Mucosa of rectum (tissue), 2 donors: ENCODE data around the gene ARID5B.

Experiments used
- H3K27ac ChIP-seq, 2 donors: one replicate each; pipeline ENCODE4 v1.7.0; 2013; ENCODE audit warnings: inconsistent platforms in 2 of 2, low read depth in 2 of 2, low read length in 2 of 2
- H3K27me3 ChIP-seq, 2 donors: one replicate each; pipeline ENCODE4 v1.7.0; 2013; ENCODE audit warnings: low read length in 2 of 2; ENCODE audit not compliant: control insufficient read depth in 2 of 2, insufficient read depth in 2 of 2
- H3K36me3 ChIP-seq, 2 donors: one replicate each; pipeline ENCODE4 v1.7.0; 2013; ENCODE audit warnings: low read length in 2 of 2; ENCODE audit not compliant: control insufficient read depth in 2 of 2, insufficient read depth in 2 of 2
- H3K4me1 ChIP-seq, 2 donors: one replicate each; pipeline ENCODE4 v1.7.0; 2013; ENCODE audit warnings: low read length in 2 of 2, mild to moderate bottlenecking in 1 of 2; ENCODE audit not compliant: control insufficient read depth in 2 of 2, insufficient read depth in 2 of 2
- H3K4me3 ChIP-seq, 2 donors: one replicate each; pipeline ENCODE4 v1.7.0; 2013; ENCODE audit warnings: low read length in 2 of 2
- H3K9ac ChIP-seq, 2 donors: one replicate each; pipeline ENCODE4 v1.7.0; 2013; ENCODE audit warnings: low read length in 2 of 2, low read depth in 1 of 2, mild to moderate bottlenecking in 1 of 2
- H3K9me3 ChIP-seq, 2 donors: one replicate each; pipeline ENCODE4 v1.7.0; 2013; ENCODE audit warnings: low read length in 2 of 2; ENCODE audit not compliant: control insufficient read depth in 2 of 2
- donor health status: healthy.
- donor health status: Normal muscosa, but diverticular disease.

ARID5B gene

GRCh38 chr10:62085821-62086220 is 184.3 kb downstream of the ARID5B start:
- H3K9me3 ChIP-seq = no peaks in the 10 kb centered on the region
- peaks cover 16 to 29% of the 10 kb centered on the region in 2 donors for H3K36me3 ChIP-seq
- no peak overlapping the region for H3K4me3 ChIP-seq
- no peaks in the 10 kb centered on the region for H3K27me3 ChIP-seq
- no peak overlapping the region for H3K27ac ChIP-seq
- H3K4me1 ChIP-seq = peaks cover 17 to 22% of the 10 kb centered on the region in 2 donors
- H3K9ac ChIP-seq = no peak overlapping the region

GRCh38 chr10:62087329-62087728 is 185.8 kb downstream of the ARID5B start:
- Histone ChIP-seq H3K27ac (no peak overlapping the region), H3K36me3 (peaks cover 31 to 44% of the 10 kb centered on the region in 2 donors), H3K9ac (no peak overlapping the region), H3K9me3 (no peaks in the 10 kb centered on the region), H3K4me1 (peaks cover 14% of the 10 kb centered on the region in 2 donors), H3K27me3 (no peaks in the 10 kb centered on the region), H3K4me3 (no peak overlapping the region)

DNA sequence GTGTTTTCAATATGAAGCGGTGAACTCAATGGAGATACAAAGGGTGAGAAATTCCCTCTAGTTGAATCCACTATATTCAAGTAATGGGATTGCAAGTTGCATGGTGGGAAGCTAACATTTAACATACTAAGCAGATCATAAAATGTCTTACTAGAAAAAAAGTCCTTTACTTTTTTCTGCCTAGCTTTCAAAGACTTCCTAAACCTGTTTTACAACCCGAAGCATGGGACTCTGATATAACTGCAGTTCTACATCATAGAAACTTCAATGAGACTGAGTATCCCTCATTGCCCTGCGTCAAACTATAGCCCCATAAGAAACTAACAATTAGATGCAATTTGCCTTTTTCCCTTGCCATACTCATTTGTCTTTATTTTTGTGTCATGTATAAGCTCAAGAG is 187.3 kb downstream of the ARID5B start:
- no peak overlapping the region for H3K9ac ChIP-seq
- H3K9me3 ChIP-seq = no peaks in the 10 kb centered on the region
- H3K27ac ChIP-seq = no peak overlapping the region
- H3K27me3 ChIP-seq = no peaks in the 10 kb centered on the region
- peaks cover 36 to 51% of the 10 kb centered on the region in 2 donors for H3K36me3 ChIP-seq
- H3K4me3 ChIP-seq = no peak overlapping the region
- peaks cover 2 to 3% of the 10 kb centered on the region in 2 donors for H3K4me1 ChIP-seq

DNA sequence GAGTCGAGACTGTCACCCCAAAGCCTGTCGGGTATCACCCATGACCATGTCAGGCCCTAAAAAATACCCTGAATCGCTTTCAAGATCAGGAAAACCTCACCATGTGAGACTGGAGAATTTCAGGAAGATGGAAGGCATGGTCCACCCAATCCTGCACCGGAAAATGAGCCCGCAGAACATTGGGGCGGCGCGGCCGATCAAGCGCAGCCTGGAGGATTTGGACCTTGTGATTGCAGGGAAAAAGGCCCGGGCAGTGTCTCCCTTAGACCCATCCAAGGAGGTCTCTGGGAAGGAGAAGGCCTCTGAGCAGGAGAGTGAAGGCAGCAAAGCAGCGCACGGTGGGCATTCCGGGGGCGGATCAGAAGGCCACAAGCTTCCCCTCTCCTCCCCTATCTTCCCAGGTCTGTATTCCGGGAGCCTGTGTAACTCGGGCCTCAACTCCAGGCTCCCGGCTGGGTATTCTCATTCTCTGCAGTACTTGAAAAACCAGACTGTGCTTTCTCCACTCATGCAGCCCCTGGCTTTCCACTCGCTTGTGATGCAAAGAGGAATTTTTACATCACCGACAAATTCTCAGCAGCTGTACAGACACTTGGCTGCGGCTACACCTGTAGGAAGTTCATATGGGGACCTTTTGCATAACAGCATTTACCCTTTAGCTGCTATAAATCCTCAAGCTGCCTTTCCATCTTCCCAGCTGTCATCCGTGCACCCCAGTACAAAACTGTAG is 191.0 kb downstream of the ARID5B start:
- no peak overlapping the region for H3K4me3 ChIP-seq
- H3K27ac ChIP-seq = no peak overlapping the region
- no peaks in the 10 kb centered on the region for H3K27me3 ChIP-seq
- peaks cover 6 to 12% of the 10 kb centered on the region in 2 donors for H3K4me1 ChIP-seq
- H3K9me3 ChIP-seq = no peaks in the 10 kb centered on the region
- no peak overlapping the region for H3K9ac ChIP-seq
- peaks cover 30 to 41% of the 10 kb centered on the region in 2 donors for H3K36me3 ChIP-seq

DNA sequence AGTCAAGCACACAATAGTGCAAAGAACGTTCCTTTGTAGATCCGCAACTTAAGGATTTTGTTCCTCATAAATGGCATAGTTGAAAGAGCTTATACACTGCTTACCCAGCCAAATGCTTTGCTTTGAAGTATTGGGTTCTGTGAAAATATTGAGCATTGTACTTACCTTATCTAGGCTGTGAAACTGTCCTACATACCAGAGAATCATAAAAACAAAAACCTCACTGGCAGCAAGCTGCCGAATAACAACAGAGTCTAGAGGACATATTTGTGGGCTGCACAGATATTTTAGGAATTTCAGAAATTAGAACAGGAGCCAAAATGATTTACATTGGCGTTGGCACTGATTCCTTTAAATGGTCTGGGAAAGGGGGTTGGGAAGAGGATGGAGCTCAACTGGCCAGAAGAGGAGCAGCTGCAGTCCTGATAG is 192.4 kb downstream of the ARID5B start:
- Histone ChIP-seq H3K4me3 (no peak overlapping the region), H3K9ac (no peak overlapping the region), H3K9me3 (no peaks in the 10 kb centered on the region), H3K27ac (peak overlapping the region in 1 of 2 donors; percentile 2), H3K36me3 (peaks cover 30 to 35% of the 10 kb centered on the region in 2 donors), H3K27me3 (no peaks in the 10 kb centered on the region), H3K4me1 (peaks cover 6 to 12% of the 10 kb centered on the region in 2 donors)

DNA sequence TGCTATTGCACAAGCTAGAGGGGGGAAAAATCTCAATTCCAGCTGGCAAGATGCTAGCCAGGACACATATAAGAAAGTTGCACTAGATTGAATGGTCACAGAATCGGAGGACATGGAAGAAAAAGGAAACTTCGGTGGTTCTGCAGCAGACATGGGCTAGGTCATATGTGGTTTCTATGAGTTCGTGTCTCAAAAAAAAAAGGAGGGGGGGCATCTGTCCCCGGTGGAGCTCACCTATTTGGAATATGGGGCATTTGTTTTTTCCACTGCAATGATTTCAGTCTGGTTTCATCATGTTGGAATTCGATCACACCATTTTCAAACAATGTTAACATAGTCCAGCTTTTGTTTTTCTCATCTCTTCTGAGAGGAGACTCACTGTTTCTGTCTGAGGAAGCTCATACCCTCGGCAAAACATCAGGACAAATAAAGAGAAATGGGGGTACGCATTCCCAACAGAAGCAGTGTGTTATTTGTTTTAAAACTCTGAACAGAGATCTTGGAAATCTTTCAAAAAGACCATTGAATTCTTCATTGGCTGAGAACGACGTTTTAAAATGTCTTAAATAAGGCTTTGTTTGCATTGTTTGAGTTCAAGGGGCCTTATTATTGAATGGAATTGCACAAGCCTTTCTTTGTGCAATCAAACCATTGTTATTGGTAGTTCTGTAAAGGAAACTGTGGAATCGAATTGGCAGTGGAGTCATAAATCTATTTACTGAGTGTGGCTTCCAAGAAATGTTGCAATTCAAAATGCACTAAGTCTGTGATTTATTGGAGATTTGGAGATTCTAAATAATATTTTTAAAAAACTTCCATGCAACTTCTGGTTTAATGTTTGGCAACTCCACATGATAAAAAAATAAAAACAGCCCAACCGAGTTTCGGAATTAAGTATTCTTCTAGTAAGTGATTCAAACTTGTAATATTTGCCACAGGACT is 194.0 kb downstream of the ARID5B start:
- Histone ChIP-seq H3K27ac (peak overlapping the region; percentile 10 to 11), H3K4me3 (no peak overlapping the region), H3K4me1 (peaks cover 6 to 12% of the 10 kb centered on the region in 2 donors), H3K9me3 (no peaks in the 10 kb centered on the region), H3K36me3 (peaks cover 22 to 26% of the 10 kb centered on the region in 2 donors), H3K27me3 (no peaks in the 10 kb centered on the region), H3K9ac (no peak overlapping the region)

GRCh38 chr10:62096256-62096933 is 194.9 kb downstream of the ARID5B start:
- H3K27me3 ChIP-seq = no peaks in the 10 kb centered on the region
- H3K9me3 ChIP-seq = no peaks in the 10 kb centered on the region
- no peak overlapping the region for H3K4me3 ChIP-seq
- no peak overlapping the region for H3K27ac ChIP-seq
- H3K4me1 ChIP-seq = peaks cover 6 to 12% of the 10 kb centered on the region in 2 donors
- no peak overlapping the region for H3K9ac ChIP-seq
- H3K36me3 ChIP-seq = peaks cover 15 to 16% of the 10 kb centered on the region in 2 donors

DNA sequence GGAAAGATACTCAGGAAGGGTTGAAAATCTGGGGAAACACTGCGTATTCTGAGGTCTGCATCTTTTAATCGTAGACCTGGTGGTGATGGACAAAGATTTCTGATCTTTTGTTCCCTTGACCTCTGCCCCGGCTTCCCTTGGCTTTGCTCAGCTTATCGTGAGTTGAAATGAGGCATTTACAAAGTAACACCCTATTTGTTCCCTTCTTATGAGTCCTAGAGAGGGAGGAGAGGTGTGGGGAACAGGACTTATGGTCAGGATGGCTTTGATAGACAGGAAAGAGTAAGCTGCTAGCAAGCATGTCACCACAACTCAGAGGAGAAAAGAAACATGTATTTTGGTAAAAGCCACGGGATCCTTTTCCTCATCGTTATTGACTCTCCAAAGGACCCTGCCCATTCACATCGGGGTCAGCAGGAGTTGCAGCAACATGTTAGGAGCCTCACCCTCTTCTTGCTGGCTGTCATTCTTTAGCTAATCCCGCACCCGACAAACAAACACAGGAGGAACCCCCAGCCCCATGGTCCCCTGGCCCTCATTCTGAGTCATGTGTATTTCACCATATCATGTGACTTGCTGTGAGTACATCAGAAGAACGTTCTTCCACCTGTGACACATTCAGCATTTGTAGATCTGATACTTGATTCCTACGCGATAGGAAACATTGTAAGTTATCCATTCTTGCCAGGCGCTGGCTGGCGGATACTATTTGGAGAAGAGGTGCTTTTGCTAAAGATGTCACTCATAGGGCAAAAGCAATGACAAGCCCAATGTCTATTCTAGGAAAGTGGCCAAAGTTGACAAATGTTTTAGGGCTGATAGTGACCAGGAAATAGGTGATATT is 197.0 kb downstream of the ARID5B start:
- no peaks in the 10 kb centered on the region for H3K27me3 ChIP-seq
- no peaks in the 10 kb centered on the region for H3K36me3 ChIP-seq
- H3K4me1 ChIP-seq = peaks cover 6 to 12% of the 10 kb centered on the region in 2 donors
- H3K9ac ChIP-seq = no peak overlapping the region
- no peak overlapping the region for H3K27ac ChIP-seq
- H3K4me3 ChIP-seq = no peak overlapping the region
- H3K9me3 ChIP-seq = no peaks in the 10 kb centered on the region

GRCh38 chr10:62099299-62099698 is 197.8 kb downstream of the ARID5B start:
- no peak overlapping the region for H3K27ac ChIP-seq
- no peaks in the 10 kb centered on the region for H3K9me3 ChIP-seq

More at GRCh38 chr10:62099299-62099698, 197.8 kb downstream of the ARID5B start:
- no peak overlapping the region for H3K4me3 ChIP-seq
- no peaks in the 10 kb centered on the region for H3K27me3 ChIP-seq
- H3K36me3 ChIP-seq = no peaks in the 10 kb centered on the region
- H3K4me1 ChIP-seq = peaks cover 4 to 5% of the 10 kb centered on the region in 2 donors
- no peak overlapping the region for H3K9ac ChIP-seq
